Tibial artery (tissue), 4 donors: ENCODE results near the gene REG4.

Source experiments
- DNase-seq, 2 donors: peaks; one replicate each; pipeline ENCODE4 v3.0.0-alpha.2; 2019
- H3K27ac ChIP-seq, 2 donors: fragments of 200-600 bp; sonication (generic) in 1 of 2; 1 replicate in 1 of 2; 2 replicates in 1 of 2; pipeline ENCODE4 v1.5.1; 2018 to 2019; ENCODE audit warnings: mild to moderate bottlenecking in 1 of 2
- H3K27me3 ChIP-seq, 2 donors: fragments of 200-600 bp; sonication (generic) in 1 of 2; one replicate each; pipeline versions ENCODE4 v1.5.1 to v1.6.0; 2016 to 2019
- H3K36me3 ChIP-seq, 3 donors: fragments of 200-600 bp; sonication (generic) in 2 of 3; one replicate each; pipeline ENCODE4 v1.5.1; 2016 to 2019; ENCODE audit warnings: mild to moderate bottlenecking in 2 of 3
- H3K4me1 ChIP-seq, 4 donors: fragments of 200-600 bp; sonication (generic) in 2 of 4; 1 replicate in 3 of 4; 2 replicates in 1 of 4; pipeline ENCODE4 v1.5.1; 2016 to 2019
- H3K4me3 ChIP-seq, 2 donors: fragments of 200-600 bp; sonication (generic) in 1 of 2; 1 replicate in 1 of 2; 2 replicates in 1 of 2; pipeline ENCODE4 v1.5.1; 2018 to 2019; ENCODE audit warnings: mild to moderate bottlenecking in 2 of 2
- H3K9me3 ChIP-seq, 3 donors: fragments of 200-600 bp; sonication (generic) in 1 of 3; one replicate each; pipeline ENCODE4 v1.5.1; 2016 to 2019
- CTCF ChIP-seq, 2 experiments: fragments of 200-600 bp in 1 of 2; fragments of 450-650 bp in 1 of 2; IDR thresholded peaks; one replicate each; pipeline ENCODE4 v1.5.1; 2017 to 2019; ENCODE audit warnings: antibody characterized with exemption in 2 of 2, mild to moderate bottlenecking in 1 of 2, moderate library complexity in 1 of 2
- intact Hi-C: fragments of 100-400 bp; cut with DNase I; formaldehyde crosslinking; loops from one replicate; pipeline ENCODE4 v1.15.0; 2023; ENCODE audit warnings: low total_unique reads

The REG4 gene

GRCh38 chr1:119806489-119806888 is 4.8 kb downstream of the REG4 start:
- H3K27me3 ChIP-seq: peaks cover 0 to 12% of the 10 kb centered on the region in 2 donors
- no peak for DNase-seq
- H3K27ac ChIP-seq: no peak overlapping the region
- no peaks in the 10 kb centered on the region for H3K9me3 ChIP-seq
- no peaks in the 10 kb centered on the region for H3K36me3 ChIP-seq
- no peak overlapping the region for H3K4me3 ChIP-seq
- no peak for TF ChIP-seq CTCF (IDR thresholded peaks at IDR 0.05)
- intact Hi-C loops: no loop called here
- H3K4me1 ChIP-seq: no peaks in the 10 kb centered on the region

- Histone ChIP-seq H3K4me1 (no peaks in the 10 kb centered on the region), H3K27ac (no peak overlapping the region), H3K9me3 (no peaks in the 10 kb centered on the region), H3K4me3 (no peak overlapping the region), H3K27me3 (peaks cover 0 to 12% of the 10 kb centered on the region in 2 donors), H3K36me3 (no peaks in the 10 kb centered on the region)
- intact Hi-C loops: no loop called here
- no peak for TF ChIP-seq CTCF (IDR thresholded peaks at IDR 0.05)
- DNase-seq: no peak
These were observed 5.5 kb downstream of the REG4 start for GRCh38 chr1:119805746-119806145.

- no peaks in the 10 kb centered on the region for H3K9me3 ChIP-seq
- no peaks in the 10 kb centered on the region for H3K4me1 ChIP-seq
- H3K27ac ChIP-seq: no peak overlapping the region
- TF ChIP-seq CTCF (IDR thresholded peaks at IDR 0.05): no peak
- H3K36me3 ChIP-seq: no peaks in the 10 kb centered on the region
- H3K4me3 ChIP-seq: no peak overlapping the region
- intact Hi-C loops: no loop called here
- H3K27me3 ChIP-seq: peaks cover 0 to 12% of the 10 kb centered on the region in 2 donors
- no peak for DNase-seq
These were observed 6.0 kb downstream of the REG4 start for GRCh38 chr1:119805247-119805646.

GRCh38 chr1:119799599-119800177 is 11.6 kb downstream of the REG4 start:
- intact Hi-C loops: no loop called here
- no peak for DNase-seq
- H3K27ac ChIP-seq: no peak overlapping the region
- no peaks in the 10 kb centered on the region for H3K9me3 ChIP-seq
- H3K36me3 ChIP-seq: no peaks in the 10 kb centered on the region
- H3K27me3 ChIP-seq: no peaks in the 10 kb centered on the region
- H3K4me1 ChIP-seq: peaks cover 0 to 2% (median 0%) of the 10 kb centered on the region in 4 donors
- no peak for TF ChIP-seq CTCF (IDR thresholded peaks at IDR 0.05)
- no peak overlapping the region for H3K4me3 ChIP-seq

- Histone ChIP-seq H3K27me3 (no peaks in the 10 kb centered on the region), H3K27ac (no peak overlapping the region), H3K36me3 (no peaks in the 10 kb centered on the region), H3K4me3 (no peak overlapping the region), H3K9me3 (no peaks in the 10 kb centered on the region), H3K4me1 (peaks cover 0 to 9% (median 0%) of the 10 kb centered on the region in 4 donors)
- no peak for DNase-seq
- TF ChIP-seq CTCF (IDR thresholded peaks at IDR 0.05): no peak
- intact Hi-C loops: no loop called here
These were observed 12.3 kb downstream of the REG4 start for GRCh38 chr1:119799003-119799402.

GRCh38 chr1:119797606-119798005 is 13.7 kb downstream of the REG4 start:
- no peaks in the 10 kb centered on the region for H3K36me3 ChIP-seq

More at GRCh38 chr1:119797606-119798005, 13.7 kb downstream of the REG4 start:
- Histone ChIP-seq H3K4me1 (peaks cover 0 to 9% (median 0%) of the 10 kb centered on the region in 4 donors), H3K9me3 (no peaks in the 10 kb centered on the region), H3K27me3 (no peaks in the 10 kb centered on the region), H3K4me3 (no peak overlapping the region), H3K27ac (no peak overlapping the region)
- TF ChIP-seq CTCF (IDR thresholded peaks at IDR 0.05): no peak
- intact Hi-C loops: no loop called here
- no peak for DNase-seq
